H1 (cell line): ENCODE results near the gene SYT13. TPM values are rescaled to one million over a fixed set of nuclear protein-coding genes. Genes with fewer than 3 reads are reported as not detected.

ENCODE experiments used
- EGR1 ChIP-seq: IDR thresholded peaks from 2 replicates; pipeline ENCODE4 v1.6.1; 2011; ENCODE audit warnings: low read depth, low read length, borderline replicate concordance
- GABPA ChIP-seq: IDR thresholded peaks from 2 replicates; pipeline ENCODE4 v1.6.1; 2011; ENCODE audit warnings: mild to moderate bottlenecking, low read length, moderate library complexity, borderline replicate concordance; ENCODE audit not compliant: insufficient read depth
- JUND ChIP-seq: IDR thresholded peaks from 2 replicates; pipeline ENCODE4 v1.6.1; 2011; ENCODE audit warnings: mild to moderate bottlenecking, improper control_type of control experiment, low read length
- KDM1A ChIP-seq: fragments of 200-600, 300-600 bp; sonication (generic); IDR thresholded peaks from 2 replicates; pipeline ENCODE4 v1.7.1; 2016; ENCODE audit warnings: mild to moderate bottlenecking, low read length, borderline replicate concordance
- SUZ12 ChIP-seq: fragments of 200-600 bp; sonication (generic); IDR thresholded peaks from 2 replicates; pipeline ENCODE4 v1.6.1; 2012; ENCODE audit warnings: mild to moderate bottlenecking, inconsistent platforms, low read length, moderate library complexity, mixed read lengths
- polyA plus RNA-seq, 7 experiments: library from polyadenylated mRNA; depleted of rRNA in 3 of 7; stranded (reverse) in 5 of 7; unstranded in 2 of 7; fragments of >200 nt in 5 of 7; fragments of 200-250 nt in 2 of 7; gene quantifications; 1 replicate in 5 of 7; 2 replicates in 1 of 7; 4 replicates in 1 of 7; pipeline versions ENCODE4 v1.2.1 to v1.2.3, GENCODE V29; 2011 to 2013; ENCODE audit warnings: missing spikeins in 2 of 7, mixed read lengths in 2 of 7
- total RNA-seq: library from RNA; stranded (reverse); fragmentation: NEBNext Ultra II Directional; extraction: Animal tissue kit (Norgen Biotek cat#: 25700); gene quantifications from 2 replicates; pipeline ENCODE4 v1.2.1, GENCODE V29; 2021

The SYT13 gene
- total and polyA plus RNA-seq, 2 of the 8 experiments (the other 6 are each of a cell fraction or from before 2014, with no cell fraction given) = 4.8 to 13.2 TPM

- TF ChIP-seq GABPA (no peak), SUZ12 (no peak), KDM1A (no peak), EGR1 (no peak), JUND (no peak)
- TF ChIP-seq, all 59 proteins: peak for 0
Measured at GRCh38 chr11:45260071-45260470, 26.1 kb downstream of the SYT13 start (continued).
